ENCODE results near the gene GZMM. TPM values are rescaled to one million over a fixed set of nuclear protein-coding genes. Genes with fewer than 3 reads are reported as not detected.

Gene GZMM
- total RNA-seq, 4 donors from 2014 or later, result 2.5 TPM; not detected in 3

DNA sequence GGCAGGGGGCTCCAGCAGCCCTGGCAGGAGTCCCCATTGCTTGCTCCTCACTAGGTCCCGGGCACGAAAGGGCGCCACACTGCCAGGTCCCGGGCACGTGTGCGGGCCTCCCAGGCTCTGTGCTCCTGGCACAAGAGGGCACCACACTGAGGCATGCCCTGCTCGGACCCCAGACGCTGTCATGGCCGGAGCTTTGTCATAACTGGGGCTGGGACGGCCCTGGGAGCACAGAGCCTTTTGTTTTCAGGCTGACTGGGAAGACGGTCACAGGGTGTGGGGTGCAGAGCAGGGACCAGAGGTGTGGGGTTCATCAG, 35.9 kb downstream of the GZMM start:
- WGBS, 2 donors, result 56 to 91% methylated on average over 1 to 11 of the region's 11 CpGs
- H3K27ac ChIP-seq, result no peak overlapping the region
- H3K4me3 ChIP-seq, result no peak overlapping the region
- H3K4me1 ChIP-seq, result peaks cover 0 to 48% (median 17%) of the 10 kb centered on the region in 4 donors
- no peak for DNase-seq (ENCODE audit: low spot score in 2 of 2)
- TF ChIP-seq EP300 (IDR thresholded peaks at IDR 0.05), result no peak
- TF ChIP-seq, protein P1, sequence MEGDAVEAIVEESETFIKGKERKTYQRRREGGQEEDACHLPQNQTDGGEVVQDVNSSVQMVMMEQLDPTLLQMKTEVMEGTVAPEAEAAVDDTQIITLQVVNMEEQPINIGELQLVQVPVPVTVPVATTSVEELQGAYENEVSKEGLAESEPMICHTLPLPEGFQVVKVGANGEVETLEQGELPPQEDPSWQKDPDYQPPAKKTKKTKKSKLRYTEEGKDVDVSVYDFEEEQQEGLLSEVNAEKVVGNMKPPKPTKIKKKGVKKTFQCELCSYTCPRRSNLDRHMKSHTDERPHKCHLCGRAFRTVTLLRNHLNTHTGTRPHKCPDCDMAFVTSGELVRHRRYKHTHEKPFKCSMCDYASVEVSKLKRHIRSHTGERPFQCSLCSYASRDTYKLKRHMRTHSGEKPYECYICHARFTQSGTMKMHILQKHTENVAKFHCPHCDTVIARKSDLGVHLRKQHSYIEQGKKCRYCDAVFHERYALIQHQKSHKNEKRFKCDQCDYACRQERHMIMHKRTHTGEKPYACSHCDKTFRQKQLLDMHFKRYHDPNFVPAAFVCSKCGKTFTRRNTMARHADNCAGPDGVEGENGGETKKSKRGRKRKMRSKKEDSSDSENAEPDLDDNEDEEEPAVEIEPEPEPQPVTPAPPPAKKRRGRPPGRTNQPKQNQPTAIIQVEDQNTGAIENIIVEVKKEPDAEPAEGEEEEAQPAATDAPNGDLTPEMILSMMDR (IDR thresholded peaks at IDR 0.05), result no peak
- TF ChIP-seq POLR2A (IDR thresholded peaks at IDR 0.05), result no peak
- peaks cover 0 to 3% of the 10 kb centered on the region in 2 donors for H3K27me3 ChIP-seq
- H3K36me3 ChIP-seq, result peaks cover 4 to 65% (median 18%) of the 10 kb centered on the region in 3 donors
- no peaks in the 10 kb centered on the region for H3K9me3 ChIP-seq

DNA sequence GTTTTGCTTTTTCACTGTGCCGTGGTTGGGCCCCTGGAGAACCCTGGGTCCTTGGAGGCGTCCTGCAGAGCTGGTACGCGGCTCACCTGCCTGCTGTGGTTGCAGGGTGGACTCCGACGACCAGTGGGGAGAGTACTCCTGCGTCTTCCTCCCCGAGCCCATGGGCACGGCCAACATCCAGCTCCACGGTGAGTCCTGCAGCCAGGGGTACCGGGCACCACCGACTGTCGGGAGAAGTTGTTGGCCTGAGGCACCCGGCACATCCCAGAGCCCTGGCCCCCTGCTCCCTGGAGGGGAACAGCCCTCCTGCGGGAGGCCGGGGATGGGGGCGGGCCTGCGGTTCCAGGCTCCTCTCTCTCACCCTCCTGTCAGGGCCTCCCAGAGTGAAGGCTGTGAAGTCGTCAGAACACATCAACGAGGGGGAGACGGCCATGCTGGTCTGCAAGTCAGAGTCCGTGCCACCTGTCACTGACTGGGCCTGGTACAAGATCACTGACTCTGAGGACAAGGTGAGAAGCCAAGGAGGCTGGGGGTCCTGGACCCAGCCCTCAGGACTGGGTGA, 36.5 kb downstream of the GZMM start:
- WGBS, 2 donors, result 85 to 86% methylated on average over 14 to 21 of the region's 22 CpGs
- no peak for TF ChIP-seq EP300 (IDR thresholded peaks at IDR 0.05)
- TF ChIP-seq, protein P1 (IDR thresholded peaks at IDR 0.05), result no peak
- TF ChIP-seq POLR2A (IDR thresholded peaks at IDR 0.05), result no peak
- peaks cover 0 to 42% (median 12%) of the 10 kb centered on the region in 4 donors for H3K4me1 ChIP-seq
- H3K4me3 ChIP-seq, result no peak overlapping the region
- H3K27me3 ChIP-seq, result peaks cover 0 to 5% of the 10 kb centered on the region in 2 donors
- peaks cover 4 to 65% (median 18%) of the 10 kb centered on the region in 3 donors for H3K36me3 ChIP-seq
- no peak for DNase-seq (ENCODE audit: low spot score in 2 of 2)
- no peaks in the 10 kb centered on the region for H3K9me3 ChIP-seq
- H3K27ac ChIP-seq, result no peak overlapping the region

DNA sequence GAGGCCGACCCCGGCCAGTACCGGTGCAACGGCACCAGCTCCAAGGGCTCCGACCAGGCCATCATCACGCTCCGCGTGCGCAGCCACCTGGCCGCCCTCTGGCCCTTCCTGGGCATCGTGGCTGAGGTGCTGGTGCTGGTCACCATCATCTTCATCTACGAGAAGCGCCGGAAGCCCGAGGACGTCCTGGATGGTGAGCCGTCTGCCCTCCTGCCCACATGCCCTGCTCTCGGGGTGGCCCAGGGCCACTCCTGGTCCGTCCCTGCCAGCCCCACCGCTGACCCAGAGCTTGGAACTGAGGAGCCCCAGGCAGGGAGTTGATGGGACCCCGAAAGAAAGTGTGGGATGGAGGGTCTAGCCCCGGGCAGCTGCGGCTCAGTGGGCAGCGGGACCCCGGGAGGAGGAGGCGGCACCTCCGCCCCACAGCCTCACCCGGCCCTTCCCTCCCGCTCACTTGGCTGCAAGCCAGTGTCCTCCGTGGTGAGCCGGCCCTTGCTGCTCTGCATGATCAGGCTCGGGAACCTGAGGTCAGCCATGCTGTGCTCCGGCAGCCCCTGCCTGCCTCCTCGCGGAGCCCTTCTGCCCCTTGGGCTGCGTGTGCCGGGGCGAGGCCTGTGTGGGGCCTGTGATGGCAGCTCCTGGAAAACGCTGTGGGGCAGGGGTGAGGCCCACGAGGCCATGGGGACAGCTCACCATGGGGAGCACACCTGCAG, 37.7 kb downstream of the GZMM start:
- Histone ChIP-seq H3K4me1 (peaks cover 0 to 30% (median 1%) of the 10 kb centered on the region in 4 donors), H3K27me3 (peaks cover 0 to 9% of the 10 kb centered on the region in 2 donors), H3K4me3 (no peak overlapping the region), H3K36me3 (peaks cover 4 to 65% (median 18%) of the 10 kb centered on the region in 3 donors), H3K9me3 (no peaks in the 10 kb centered on the region), H3K27ac (no peak overlapping the region)
- no peak for DNase-seq (ENCODE audit: low spot score in 2 of 2)
- TF ChIP-seq, protein P1 (IDR thresholded peaks at IDR 0.05), result no peak
- TF ChIP-seq EP300 (IDR thresholded peaks at IDR 0.05), result no peak
- WGBS, 2 donors, result 79 to 83% methylated on average over 24 to 33 of the region's 40 CpGs

DNA sequence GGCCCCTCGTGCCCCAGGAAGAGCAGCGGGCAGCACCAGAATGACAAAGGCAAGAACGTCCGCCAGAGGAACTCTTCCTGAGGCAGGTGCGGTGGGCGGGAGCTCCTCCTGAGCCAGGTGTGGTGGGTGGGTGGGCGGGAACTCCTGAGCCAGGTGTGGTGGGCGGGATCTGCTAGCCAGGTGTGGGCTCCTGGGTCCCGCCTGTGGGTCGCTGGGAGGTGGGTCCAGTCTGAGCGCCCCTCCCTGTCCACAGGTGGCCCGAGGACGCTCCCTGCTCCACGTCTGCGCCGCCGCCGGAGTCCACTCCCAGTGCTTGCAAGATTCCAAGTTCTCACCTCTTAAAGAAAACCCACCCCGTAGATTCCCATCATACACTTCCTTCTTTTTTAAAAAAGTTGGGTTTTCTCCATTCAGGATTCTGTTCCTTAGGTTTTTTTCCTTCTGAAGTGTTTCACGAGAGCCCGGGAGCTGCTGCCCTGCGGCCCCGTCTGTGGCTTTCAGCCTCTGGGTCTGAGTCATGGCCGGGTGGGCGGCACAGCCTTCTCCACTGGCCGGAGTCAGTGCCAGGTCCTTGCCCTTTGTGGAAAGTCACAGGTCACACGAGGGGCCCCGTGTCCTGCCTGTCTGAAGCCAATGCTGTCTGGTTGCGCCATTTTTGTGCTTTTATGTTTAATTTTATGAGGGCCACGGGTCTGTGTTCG, 38.8 kb downstream of the GZMM start:
- Histone ChIP-seq H3K4me1 (peaks cover 0 to 20% (median 0%) of the 10 kb centered on the region in 4 donors), H3K9me3 (no peaks in the 10 kb centered on the region), H3K27ac (no peak overlapping the region), H3K36me3 (peaks cover 4 to 60% (median 18%) of the 10 kb centered on the region in 3 donors), H3K27me3 (peaks cover 0 to 19% of the 10 kb centered on the region in 2 donors), H3K4me3 (no peak overlapping the region)
- DNase-seq (ENCODE audit: low spot score in 2 of 2), result no peak
- no peak for TF ChIP-seq EP300 (IDR thresholded peaks at IDR 0.05)
- TF ChIP-seq, protein P1 (IDR thresholded peaks at IDR 0.05), result no peak
- no peak for TF ChIP-seq POLR2A (IDR thresholded peaks at IDR 0.05)
- 77 to 79% methylated on average over 30 of the region's 31 CpGs for WGBS, 2 donors
